NOMO-1 treated with dmso at 0.1 percent for 144 hours (cell line): ENCODE measurements around the gene FOXF1.

ENCODE experiments used
- DNase-seq: peaks from one replicate; lab custom pipeline; 2025; ENCODE audit not compliant: unreplicated experiment; lab: John Stamatoyannopoulos, UW

Gene FOXF1

DNA sequence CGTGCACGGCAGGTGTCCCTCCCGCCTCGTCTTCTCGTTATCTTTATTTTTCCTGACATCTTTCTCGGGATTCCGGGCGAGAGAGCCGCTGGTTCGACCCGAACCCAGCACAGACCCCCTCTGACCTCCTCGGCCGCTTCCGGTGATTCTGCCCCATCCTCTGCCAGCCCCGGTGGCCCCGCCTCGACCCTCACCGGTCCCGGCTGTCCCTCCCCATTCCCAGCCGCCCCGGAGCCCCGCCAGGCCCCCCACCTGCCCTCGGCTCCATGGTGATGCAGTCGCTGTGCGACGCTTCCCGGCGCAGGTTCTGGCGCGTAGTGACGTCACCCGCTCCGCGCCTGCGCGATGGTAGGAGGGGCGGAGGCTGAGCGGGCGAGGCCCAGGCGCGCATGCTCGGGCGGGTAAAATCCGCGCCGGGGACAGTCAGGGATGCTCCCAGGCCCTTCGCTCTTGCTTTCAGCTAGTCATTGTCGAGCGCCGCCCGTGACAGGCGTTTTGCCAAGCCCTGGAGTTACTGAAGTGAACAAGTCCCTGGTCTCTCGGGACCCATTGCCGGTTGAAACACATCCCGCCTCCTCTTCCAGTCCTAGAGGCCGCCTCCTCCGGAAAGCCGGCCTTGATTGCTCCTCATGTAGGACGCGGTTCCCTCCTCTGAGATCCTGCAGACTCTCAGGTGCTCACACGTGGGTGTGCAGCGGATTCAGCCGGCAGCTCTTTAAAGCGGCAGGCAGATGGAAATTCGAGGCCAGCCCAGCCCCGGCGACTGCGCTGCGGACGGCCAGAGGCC, 44.8 kb downstream of the FOXF1 start, which contains the start of gene MTHFSD:
MTHFSD (minus strand) TSS at position 319 of the 787 bp plus-strand sequence; CDS start at position 268, 51 bp downstream.
- peak; percentile 77 for DNase-seq

DNA sequence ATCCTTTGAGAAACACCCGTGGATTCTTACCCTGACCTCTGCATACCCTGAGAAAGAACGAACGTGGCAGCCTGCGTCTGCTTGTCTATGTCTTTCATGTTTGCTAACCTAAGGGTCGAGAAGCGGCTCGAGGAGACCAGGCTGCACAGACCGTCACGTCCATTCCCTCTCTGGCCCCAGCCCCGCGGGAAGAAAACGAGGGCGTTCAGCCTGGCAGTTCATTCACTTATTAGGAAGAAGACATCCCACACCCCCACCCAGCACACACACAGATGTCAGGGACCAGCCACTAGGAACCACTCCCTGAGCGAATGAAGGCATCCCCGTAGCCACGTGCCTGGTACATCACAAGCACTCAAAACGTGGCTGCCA, 45.4 kb downstream of the FOXF1 start:
- DNase-seq: no peak

DNA sequence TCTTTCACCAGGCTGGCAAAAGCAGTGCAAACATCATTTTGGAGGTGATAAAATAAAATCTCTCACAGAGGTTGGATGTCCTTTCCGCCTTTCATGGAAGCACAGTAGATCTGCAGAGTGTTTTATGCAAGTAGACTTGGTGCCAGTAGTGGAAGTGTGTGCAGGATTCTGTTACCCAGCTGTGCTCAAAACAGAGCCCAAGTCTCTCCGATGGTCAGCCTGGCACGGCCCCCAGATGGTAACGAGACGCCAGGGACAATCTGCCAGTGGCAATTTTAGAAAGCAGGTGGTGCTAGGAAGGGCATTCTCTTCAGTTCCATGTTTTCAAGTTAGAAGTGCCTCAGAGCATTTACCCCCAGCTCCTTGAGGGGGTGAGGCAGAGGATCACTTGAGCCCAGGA, 46.2 kb downstream of the FOXF1 start:
- DNase-seq: no peak

DNA sequence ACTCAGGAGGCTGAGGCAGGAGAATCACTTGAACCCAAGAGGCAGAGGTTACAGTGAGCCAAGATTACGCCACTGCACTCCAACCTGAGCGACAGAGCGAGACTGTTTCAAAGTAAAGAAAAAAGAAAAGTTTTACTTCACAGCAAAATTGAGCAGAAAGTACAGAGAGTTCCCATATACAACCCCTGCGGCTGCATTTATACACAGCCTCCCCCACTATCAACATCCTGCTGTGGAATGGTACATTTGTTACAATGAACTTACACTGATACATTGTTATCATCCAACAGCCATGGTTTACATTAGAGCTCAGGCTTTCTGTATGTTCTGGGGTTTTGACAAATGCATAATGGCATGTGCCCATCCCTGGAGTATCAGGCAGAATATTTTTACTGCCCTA, 47.3 kb downstream of the FOXF1 start:
- DNase-seq: no peak

DNA sequence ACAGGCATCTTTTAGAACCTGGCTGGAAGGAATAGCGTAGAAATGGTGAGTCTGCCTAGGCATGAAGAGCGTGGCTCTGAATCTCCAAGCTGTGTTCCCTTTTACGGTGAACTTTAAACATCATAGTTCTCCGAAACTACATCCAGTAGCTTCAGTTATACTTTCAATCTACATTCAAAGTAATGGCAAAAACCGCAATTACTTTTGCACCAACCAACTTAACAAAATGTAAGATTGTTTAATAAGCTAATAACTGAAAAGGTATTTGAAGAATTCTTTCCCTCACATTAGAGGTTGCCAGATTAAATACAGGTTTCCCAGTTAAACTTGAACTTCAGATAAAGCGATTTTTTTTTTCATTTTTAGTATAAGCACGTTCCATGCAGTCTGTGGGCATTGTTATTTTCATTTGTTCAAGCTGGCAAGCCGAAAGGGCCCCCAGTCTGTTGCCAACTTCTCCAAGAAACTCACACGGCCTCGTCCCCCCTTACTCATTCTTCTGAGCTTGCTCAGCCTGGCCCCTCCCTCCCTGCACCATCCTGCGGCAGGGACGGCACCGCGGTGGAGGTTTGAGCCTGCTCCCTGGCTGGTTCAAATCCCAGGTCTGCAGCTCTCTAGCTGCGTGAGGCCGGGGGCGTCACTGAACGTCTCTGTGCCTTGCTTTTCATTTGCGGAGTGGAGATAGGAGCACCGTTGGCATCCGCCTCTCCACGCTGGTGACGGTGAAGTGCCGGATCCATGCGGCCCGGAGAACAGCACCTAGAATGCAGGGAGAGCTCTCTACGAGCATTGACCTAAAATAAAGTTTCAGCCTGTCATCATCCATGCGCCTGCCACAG, 48.2 kb downstream of the FOXF1 start:
- no peak for DNase-seq

DNA sequence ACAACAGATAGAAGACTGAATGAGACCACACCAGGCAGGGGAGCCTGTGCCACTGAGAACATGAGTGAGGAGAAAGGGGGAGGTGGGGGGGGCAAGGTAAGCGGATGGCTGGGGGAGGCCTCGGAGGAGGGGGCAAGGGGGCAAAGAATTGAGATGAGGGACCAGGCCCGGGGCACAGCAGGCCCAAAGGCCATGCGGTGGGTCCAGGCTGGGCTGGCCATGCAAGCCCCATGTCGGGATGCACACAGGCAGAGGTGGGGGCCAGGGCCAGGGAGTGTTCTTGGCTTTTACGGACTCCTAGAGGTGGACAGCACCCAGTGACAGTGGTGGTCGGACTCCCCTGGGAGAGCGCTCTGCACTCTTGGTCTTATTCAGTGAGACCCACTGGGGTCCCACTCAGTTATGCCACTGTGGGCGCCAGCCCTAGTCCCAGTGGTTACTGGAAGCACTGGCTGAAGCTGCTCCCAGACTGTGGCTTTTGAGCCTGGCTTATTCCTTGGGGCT, 49.5 kb downstream of the FOXF1 start:
- no peak for DNase-seq

DNA sequence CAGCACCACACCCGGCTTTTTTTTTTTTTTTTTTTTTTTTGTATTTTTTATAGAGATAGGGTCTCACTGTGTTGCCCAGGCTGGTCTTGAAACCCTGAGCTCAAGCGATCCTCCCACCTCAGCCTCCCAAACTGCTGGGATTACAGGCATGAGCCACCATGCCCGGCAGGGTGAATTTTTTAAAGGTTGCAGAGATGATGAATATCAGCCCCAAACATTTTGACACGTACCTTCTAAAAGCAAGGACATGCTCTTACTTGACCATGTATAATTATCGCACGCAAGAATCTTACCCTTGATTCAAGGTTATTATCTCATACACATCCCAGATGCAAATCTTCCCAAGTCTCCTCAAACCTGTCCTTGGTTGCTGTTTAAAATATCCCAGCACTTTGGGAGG, 52.0 kb downstream of the FOXF1 start:
- DNase-seq: no peak

DNA sequence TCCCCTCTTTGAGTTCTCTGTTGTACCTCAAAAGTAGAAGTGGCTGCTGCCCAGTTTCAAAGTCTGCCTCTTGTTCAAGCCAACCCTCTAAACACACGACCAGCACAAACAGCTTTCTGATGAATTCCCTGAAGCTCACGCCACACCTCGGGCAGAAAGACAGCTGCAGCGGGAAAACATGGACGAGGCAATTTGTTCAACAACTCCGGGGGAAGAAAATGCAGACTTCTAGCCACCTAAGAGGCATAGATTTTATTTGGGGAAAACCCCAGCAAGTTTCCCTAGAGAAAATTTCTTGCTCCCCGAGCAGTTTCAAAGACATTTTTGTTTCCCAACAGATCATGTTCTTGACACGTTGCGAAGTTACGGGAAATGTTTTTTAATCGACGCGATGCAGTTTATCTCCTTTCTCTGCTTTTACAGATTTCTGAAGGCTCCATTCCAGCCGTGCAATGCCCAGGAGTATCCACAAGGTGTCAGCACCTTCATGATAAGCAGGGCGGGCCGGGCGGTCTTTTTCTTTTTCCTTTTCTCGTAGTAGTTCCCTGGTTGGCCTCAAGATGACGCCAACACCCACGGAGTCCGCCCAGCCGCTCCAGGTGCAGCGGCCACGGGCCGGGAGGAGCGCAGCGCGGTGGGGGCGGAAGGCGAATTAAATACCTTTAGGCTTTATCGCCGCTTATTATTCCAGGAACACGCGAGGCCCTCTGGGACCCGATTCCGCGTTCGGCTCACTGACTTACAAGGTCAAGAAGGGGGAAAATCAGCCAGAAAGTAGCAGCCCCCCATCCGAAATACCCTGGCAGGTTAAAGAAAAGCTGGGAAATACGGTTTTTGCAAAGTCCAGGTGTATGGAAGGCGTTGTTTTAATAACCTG, 53.4 kb downstream of the FOXF1 start:
- DNase-seq: peak; percentile 67
